Measurements from ENCODE around the gene INO80B. TPM values are rescaled to one million over a fixed set of nuclear protein-coding genes. Genes with fewer than 3 reads are reported as not detected.

Gene INO80B
- total RNA-seq, 5 donors from 2014 or later (not counting 1 experiment from before 2014, with no cell fraction given), result 44.5 to 70.8 (median 68.4) TPM

- H3K9me3 Mint-ChIP-seq, result no peaks in the 10 kb centered on the region
- peaks cover 47 to 71% (median 58%) of the 10 kb centered on the region in 3 donors for H3K4me1 Mint-ChIP-seq
- no peaks in the 10 kb centered on the region for H3K9me3 ChIP-seq
- H3K36me3 Mint-ChIP-seq, result peaks cover 29% of the 10 kb centered on the region
- no CpG with 5 or more reads among the region's 3 CpGs for WGBS (ENCODE audit: insufficient coverage)
- POLR2A ChIA-PET, result no interaction called here
- H3K27ac ChIP-seq (ENCODE audit: low read length), result no peak overlapping the region
- no peak overlapping the region for H3K4me3 ChIP-seq (ENCODE audit: control insufficient read depth in 1 of 2, extremely low read depth in 1 of 2, low read length in 1 of 2)
- no peak overlapping the region for H3K27ac Mint-ChIP-seq
- peaks cover 11 to 58% of the 10 kb centered on the region in 2 experiments for H3K4me1 ChIP-seq (ENCODE audit: control insufficient read depth in 1 of 2, extremely low read depth in 1 of 2, insufficient read depth in 2 of 2, low read length in 2 of 2)
- H3K27me3 Mint-ChIP-seq, result peaks cover 42 to 63% of the 10 kb centered on the region in 2 donors
- peak overlapping the region; percentile 5 to 67 (median 49) for H3K4me3 Mint-ChIP-seq
- DNase-seq (no peak), ATAC-seq (replicated peaks in 1 of 4) (no peak)
- peaks cover 9 to 15% of the 10 kb centered on the region in 2 donors for H3K36me3 ChIP-seq (ENCODE audit: control insufficient read depth in 2 of 2, extremely low read depth in 1 of 2, insufficient read depth in 1 of 2, low read length in 1 of 2)
- H3K27me3 ChIP-seq (replicated peaks in 1 of 2; ENCODE audit: control insufficient read depth in 2 of 2, extremely low read depth in 1 of 2, insufficient read depth in 2 of 2, low read length in 1 of 2), result peaks cover 21 to 71% of the 10 kb centered on the region in 2 experiments
- CTCF ChIA-PET, result interaction anchor here in 1 of 2 donors (0.5 to 1.2 kb wide), 2 partner anchors 21 to 27 kb away, joined by 3 to 4 read pairs; no protein-coding TSS in a partner anchor
Measured at GRCh38 chr2:74504591-74504990, 49.7 kb downstream of the INO80B start.

- no peaks in the 10 kb centered on the region for H3K9me3 Mint-ChIP-seq
- H3K27me3 Mint-ChIP-seq, result peaks cover 38 to 53% of the 10 kb centered on the region in 2 donors
- H3K4me1 Mint-ChIP-seq, result peaks cover 47 to 64% (median 54%) of the 10 kb centered on the region in 3 donors
- H3K4me3 Mint-ChIP-seq, result peak overlapping the region in 1 of 3 donors; percentile 94
- peaks cover 29% of the 10 kb centered on the region for H3K36me3 Mint-ChIP-seq
- no CpG with 5 or more reads among the region's 14 CpGs for WGBS (ENCODE audit: insufficient coverage)
- Histone ChIP-seq H3K4me1 (ENCODE audit: control insufficient read depth in 1 of 2, extremely low read depth in 1 of 2, insufficient read depth in 2 of 2, low read length in 2 of 2) (peaks cover 11 to 53% of the 10 kb centered on the region in 2 experiments), H3K9me3 (no peaks in the 10 kb centered on the region), H3K36me3 (ENCODE audit: control insufficient read depth in 2 of 2, extremely low read depth in 1 of 2, insufficient read depth in 1 of 2, low read length in 1 of 2) (peaks cover 9 to 15% of the 10 kb centered on the region in 2 donors), H3K4me3 (ENCODE audit: control insufficient read depth in 1 of 2, extremely low read depth in 1 of 2, low read length in 1 of 2) (no peak overlapping the region), H3K27ac (ENCODE audit: low read length) (no peak overlapping the region), H3K27me3 (replicated peaks in 1 of 2; ENCODE audit: control insufficient read depth in 2 of 2, extremely low read depth in 1 of 2, insufficient read depth in 2 of 2, low read length in 1 of 2) (peaks cover 20 to 64% of the 10 kb centered on the region in 2 experiments)
- no peak overlapping the region for H3K27ac Mint-ChIP-seq
- POLR2A ChIA-PET, result no interaction called here
- DNase-seq (no peak), ATAC-seq (replicated peaks in 1 of 4) (no peak)
- CTCF ChIA-PET, result no interaction called here
Measured at GRCh38 chr2:74505448-74506246, 50.8 kb downstream of the INO80B start.

GRCh38 chr2:74507145-74507925 is 52.4 kb downstream of the INO80B start, which contains the start of gene PCGF1:
TSS of gene PCGF1 (minus strand) at chr2:74507695. CDS start at chr2:74507668, 27 bp downstream.
- peaks cover 14 to 62% of the 10 kb centered on the region in 2 experiments for H3K27me3 ChIP-seq (replicated peaks in 1 of 2; ENCODE audit: control insufficient read depth in 2 of 2, extremely low read depth in 1 of 2, insufficient read depth in 2 of 2, low read length in 1 of 2)
- peak within 1 kb of the TSS; percentile 100 for H3K27ac Mint-ChIP-seq
- H3K36me3 Mint-ChIP-seq, result peaks cover 29% of the 10 kb centered on the region
- H3K27ac ChIP-seq (ENCODE audit: low read length), result peak within 1 kb of the TSS; percentile 95
- peaks cover 9 to 15% of the 10 kb centered on the region in 2 donors for H3K36me3 ChIP-seq (ENCODE audit: control insufficient read depth in 2 of 2, extremely low read depth in 1 of 2, insufficient read depth in 1 of 2, low read length in 1 of 2)
- peaks cover 30 to 47% of the 10 kb centered on the region in 2 donors for H3K27me3 Mint-ChIP-seq
- peak within 1 kb of the TSS; percentile 94 to 100 (median 95) for H3K4me3 Mint-ChIP-seq
- H3K9me3 Mint-ChIP-seq, result no peaks in the 10 kb centered on the region
- CTCF ChIA-PET, result interaction anchor here (0.6 to 1.4 kb wide), 4 partner anchors 23 to 481 kb away, joined by 3 to 7 read pairs (median 6); partner anchors contain the start of genes CCDC142 (in 1 of the 2) and TTC31 (in 1 of the 2)
- WGBS (ENCODE audit: insufficient coverage), result under 1% methylated on average over 49 of the region's 56 CpGs
- H3K9me3 ChIP-seq, result no peaks in the 10 kb centered on the region
- DNase-seq (peak; percentile 92 to 100 (median 98)), ATAC-seq (replicated peaks in 1 of 4) (peak; percentile 93 to 95 (median 94))
- H3K4me1 Mint-ChIP-seq, result peaks cover 41 to 57% (median 51%) of the 10 kb centered on the region in 3 donors
- POLR2A ChIA-PET, result interaction anchor here in 1 of 2 donors (0.6 kb wide), 1 partner anchor 307 kb away, joined by 4 read pairs; no protein-coding TSS in a partner anchor
- peaks cover 11 to 47% of the 10 kb centered on the region in 2 experiments for H3K4me1 ChIP-seq (ENCODE audit: control insufficient read depth in 1 of 2, extremely low read depth in 1 of 2, insufficient read depth in 2 of 2, low read length in 2 of 2)
- H3K4me3 ChIP-seq (ENCODE audit: control insufficient read depth in 1 of 2, extremely low read depth in 1 of 2, low read length in 1 of 2), result peak within 1 kb of the TSS; percentile 95 to 99

Other genes starting within 250 kb of the INO80B start
- 10 to 100 TPM; 10.1 to 19.3 (median 14.6) TPM for gene SLC4A5, start 111.7 kb upstream of the INO80B start, total RNA-seq
- 100 to 1,000 TPM in 3 of 5 donors, 10 to 100 TPM in 2; 81.9 to 124 (median 117) TPM for gene DCTN1, start 74.8 kb upstream of the INO80B start, total RNA-seq
- 1 to 10 TPM; 5.0 to 9.5 (median 7.5) TPM for gene C2orf81, start 33.5 kb upstream of the INO80B start, total RNA-seq
- 10 to 100 TPM; 31.4 to 46.8 (median 45.4) TPM for gene WDR54, start 33.4 kb upstream of the INO80B start, total RNA-seq
- 1 to 10 TPM in 1 of 5 donors, under 1 TPM in 3, not detected in 1; 0.93 to 1.7 (median 0.96) TPM for gene RTKN, start 13.2 kb upstream of the INO80B start, total RNA-seq
- 100 to 1,000 TPM in 2 of 5 donors, 10 to 100 TPM in 3; 80.2 to 104 (median 98.2) TPM for gene WBP1, start 3.4 kb downstream of the INO80B start, total RNA-seq
- gene MOGS, start 10.3 kb downstream of the INO80B start, total RNA-seq, result 100 to 1,000 TPM in 1 of 5 donors, 10 to 100 TPM in 4; 72.0 to 114 (median 93.8) TPM
- 10 to 100 TPM; 53.9 to 77.9 (median 59.4) TPM for gene MRPL53, start 17.6 kb downstream of the INO80B start, total RNA-seq
- 10 to 100 TPM; 16.1 to 59.3 (median 56.7) TPM for gene CCDC142, start 27.9 kb downstream of the INO80B start, total RNA-seq
- gene TTC31, start 28.0 kb downstream of the INO80B start, total RNA-seq, result 10 to 100 TPM; 33.1 to 45.8 (median 44.6) TPM
- gene LBX2, start 44.5 kb downstream of the INO80B start, total RNA-seq, result under 1 TPM in 4 of 5 donors, not detected in 1; 0.32 to 0.73 (median 0.66) TPM
- gene PCGF1, start 52.6 kb downstream of the INO80B start, total RNA-seq, result 10 to 100 TPM; 17.6 to 34.3 (median 28.0) TPM
- gene TLX2, start 59.4 kb downstream of the INO80B start, total RNA-seq, result under 1 TPM in 2 of 5 donors, not detected in 3; 0.28 to 0.46 TPM
- gene DQX1, start 71.1 kb downstream of the INO80B start, total RNA-seq, result under 1 TPM in 3 of 5 donors, not detected in 2; 0.33 to 0.76 (median 0.47) TPM
- gene AUP1, start 74.6 kb downstream of the INO80B start, total RNA-seq, result 100 to 1,000 TPM; 144 to 167 (median 149) TPM
- 10 to 100 TPM; 25.1 to 45.2 (median 38.3) TPM for gene HTRA2, start 74.8 kb downstream of the INO80B start, total RNA-seq
- under 1 TPM in 4 of 5 donors, not detected in 1; 0.10 to 0.47 (median 0.38) TPM for gene LOXL3, start 98.9 kb downstream of the INO80B start, total RNA-seq
- 10 to 100 TPM in 3 of 5 donors, 1 to 10 TPM in 2; 9.6 to 36.5 (median 33.0) TPM for gene DOK1, start 99.6 kb downstream of the INO80B start, total RNA-seq
- gene M1AP, start 193.2 kb downstream of the INO80B start, total RNA-seq, result not detected
- 10 to 100 TPM; 12.2 to 24.9 (median 18.6) TPM for gene SEMA4F, start 199.2 kb downstream of the INO80B start, total RNA-seq